MM.1S (cell line): ENCODE data around the gene TTLL11.

Source experiments
- DNase-seq: peaks from one replicate; pipeline ENCODE4 v3.0.0-alpha.2; 2015
- H2AFZ ChIP-seq: fragments of 300-600 bp; sonication (generic); 2 replicates; pipeline ENCODE4 v1.6.0; 2016; ENCODE audit warnings: antibody characterized with exemption, low read length
- H3F3A ChIP-seq: fragments of 300-600 bp; sonication (generic); 2 replicates; pipeline ENCODE4 v1.6.1; 2016; ENCODE audit warnings: mild to moderate bottlenecking, antibody characterized with exemption, low read length, moderate library complexity, mixed read lengths; ENCODE audit not compliant: insufficient read depth
- H3K27ac ChIP-seq: fragments of 300-600 bp; sonication (generic); 2 replicates; pipeline ENCODE4 v1.5.1; 2016; ENCODE audit warnings: mild to moderate bottlenecking, low read length
- H3K27me3 ChIP-seq: fragments of 300-600 bp; sonication (generic); replicated peaks from 2 replicates; pipeline ENCODE4 v1.6.0; 2016; ENCODE audit warnings: low read length; ENCODE audit not compliant: insufficient read depth
- H3K36me3 ChIP-seq: fragments of 300-600 bp; sonication (generic); replicated peaks from 2 replicates; pipeline ENCODE4 v1.6.1; 2016; ENCODE audit warnings: mild to moderate bottlenecking, low read length, mixed read lengths; ENCODE audit not compliant: insufficient read depth
- H3K4me1 ChIP-seq: fragments of 300-600 bp; sonication (generic); 2 replicates; pipeline ENCODE4 v1.6.1; 2016; ENCODE audit warnings: low read length, mixed read lengths
- H3K4me2 ChIP-seq: fragments of 300-600 bp; sonication (generic); 2 replicates; pipeline ENCODE4 v1.6.0; 2016; ENCODE audit warnings: low read depth, low read length
- H3K4me3 ChIP-seq: fragments of 300-600 bp; sonication (generic); 2 replicates; pipeline ENCODE4 v1.5.1; 2016; ENCODE audit warnings: low read length, mixed read lengths
- H3K79me2 ChIP-seq: fragments of 300-600 bp; sonication (generic); 2 replicates; pipeline ENCODE4 v1.6.1; 2016; ENCODE audit warnings: mixed run types, low read length, mixed read lengths
- H3K9ac ChIP-seq: fragments of 300-600 bp; sonication (generic); 2 replicates; pipeline ENCODE4 v1.6.1; 2016; ENCODE audit warnings: low read length, mixed read lengths
- H3K9me2 ChIP-seq: fragments of 300-600 bp; sonication (generic); replicated peaks from 2 replicates; pipeline ENCODE4 v1.6.1; 2016; ENCODE audit warnings: mild to moderate bottlenecking, low read length, mixed read lengths; ENCODE audit not compliant: insufficient read depth
- H3K9me3 ChIP-seq: fragments of 300-600 bp; sonication (generic); replicated peaks from 2 replicates; pipeline ENCODE4 v1.6.1; 2016; ENCODE audit warnings: mild to moderate bottlenecking, low read length, mixed read lengths; ENCODE audit not compliant: insufficient read depth
- H4K20me1 ChIP-seq: fragments of 300-600 bp; sonication (generic); 2 replicates; pipeline ENCODE4 v1.6.1; 2016; ENCODE audit warnings: mild to moderate bottlenecking, low read length, moderate library complexity, mixed read lengths; ENCODE audit not compliant: insufficient read depth
- CTCF ChIP-seq: fragments of 300-600 bp; sonication (generic); IDR thresholded peaks from 2 replicates; pipeline ENCODE4 v1.5.1; 2016; ENCODE audit warnings: antibody characterized with exemption, low read length, mixed read lengths
- EZH2 ChIP-seq: fragments of 300-600 bp; sonication (generic); optimal IDR thresholded peaks from 2 replicates; pipeline ENCODE3; 2017; ENCODE audit warnings: low read depth, mild to moderate bottlenecking, antibody characterized with exemption, low read length, mixed read lengths
- EZH2phosphoT487 ChIP-seq: fragments of 300-600 bp; sonication (generic); IDR thresholded peaks from 2 replicates; pipeline ENCODE4 v1.6.1; 2018; ENCODE audit warnings: antibody characterized with exemption, low read length

The TTLL11 gene

GRCh38 chr9:121820286-121821005 lies 272.7 kb downstream of the TTLL11 start:
- TF ChIP-seq CTCF, result no peak
- TF ChIP-seq EZH2phosphoT487, result no peak
- no peak for TF ChIP-seq EZH2
- no peak for DNase-seq
- Histone ChIP-seq H3F3A (no peaks in the 10 kb centered on the region), H4K20me1 (no peaks in the 10 kb centered on the region), H3K9ac (no peak overlapping the region), H2AFZ (no peak overlapping the region), H3K27ac (no peak overlapping the region), H3K4me3 (no peak overlapping the region), H3K4me2 (no peak overlapping the region), H3K4me1 (no peaks in the 10 kb centered on the region), H3K36me3 (no peaks in the 10 kb centered on the region), H3K79me2 (no peaks in the 10 kb centered on the region), H3K27me3 (no peaks in the 10 kb centered on the region), H3K9me3 (no peaks in the 10 kb centered on the region), H3K9me2 (no peaks in the 10 kb centered on the region)

GRCh38 chr9:121819428-121820231 lies 273.5 kb downstream of the TTLL11 start:
- no peak overlapping the region for H3K4me3 ChIP-seq
- no peaks in the 10 kb centered on the region for H3K27me3 ChIP-seq
- no peak overlapping the region for H3K4me2 ChIP-seq
- no peaks in the 10 kb centered on the region for H3K9me3 ChIP-seq
- no peak overlapping the region for H3K9ac ChIP-seq
- DNase-seq, result no peak
- H3K79me2 ChIP-seq, result no peaks in the 10 kb centered on the region
- no peaks in the 10 kb centered on the region for H3K9me2 ChIP-seq
- no peak overlapping the region for H2AFZ ChIP-seq
- H3F3A ChIP-seq, result no peaks in the 10 kb centered on the region
- no peak overlapping the region for H3K27ac ChIP-seq
- TF ChIP-seq EZH2 (no peak), CTCF (no peak), EZH2phosphoT487 (no peak)
- no peaks in the 10 kb centered on the region for H3K36me3 ChIP-seq
- no peaks in the 10 kb centered on the region for H3K4me1 ChIP-seq
- no peaks in the 10 kb centered on the region for H4K20me1 ChIP-seq

GRCh38 chr9:121818841-121819427 lies 274.2 kb downstream of the TTLL11 start:
- no peaks in the 10 kb centered on the region for H4K20me1 ChIP-seq
- no peak overlapping the region for H3K4me3 ChIP-seq
- no peak overlapping the region for H3K9ac ChIP-seq
- no peak for DNase-seq
- H3F3A ChIP-seq, result no peaks in the 10 kb centered on the region
- H3K9me2 ChIP-seq, result no peaks in the 10 kb centered on the region
- no peak overlapping the region for H3K27ac ChIP-seq
- no peaks in the 10 kb centered on the region for H3K79me2 ChIP-seq
- TF ChIP-seq CTCF, result no peak
- TF ChIP-seq EZH2phosphoT487, result no peak
- no peak for TF ChIP-seq EZH2
- H3K36me3 ChIP-seq, result no peaks in the 10 kb centered on the region
- H3K4me1 ChIP-seq, result no peaks in the 10 kb centered on the region
- H3K27me3 ChIP-seq, result no peaks in the 10 kb centered on the region
- H3K4me2 ChIP-seq, result no peak overlapping the region
- no peak overlapping the region for H2AFZ ChIP-seq
- no peaks in the 10 kb centered on the region for H3K9me3 ChIP-seq
